HG03460 (cell line): ENCODE measurements around the gene TBX21.
"Not testable (repeated sequence)": the region's sequence is repeated elsewhere in the genome, so short reads cannot be mapped to it uniquely, and the experiment has no call there.

ENCODE experiments used
- ATAC-seq: cut with Tn5 transposase; IDR thresholded peaks from one replicate; pipeline ENCODE4 v1.9.1; 2021; ENCODE audit not compliant: unreplicated experiment

TBX21 gene

GRCh38 chr17:47762728-47763127 lies 29.7 kb downstream of the TBX21 start:
- ATAC-seq: no peak

DNA sequence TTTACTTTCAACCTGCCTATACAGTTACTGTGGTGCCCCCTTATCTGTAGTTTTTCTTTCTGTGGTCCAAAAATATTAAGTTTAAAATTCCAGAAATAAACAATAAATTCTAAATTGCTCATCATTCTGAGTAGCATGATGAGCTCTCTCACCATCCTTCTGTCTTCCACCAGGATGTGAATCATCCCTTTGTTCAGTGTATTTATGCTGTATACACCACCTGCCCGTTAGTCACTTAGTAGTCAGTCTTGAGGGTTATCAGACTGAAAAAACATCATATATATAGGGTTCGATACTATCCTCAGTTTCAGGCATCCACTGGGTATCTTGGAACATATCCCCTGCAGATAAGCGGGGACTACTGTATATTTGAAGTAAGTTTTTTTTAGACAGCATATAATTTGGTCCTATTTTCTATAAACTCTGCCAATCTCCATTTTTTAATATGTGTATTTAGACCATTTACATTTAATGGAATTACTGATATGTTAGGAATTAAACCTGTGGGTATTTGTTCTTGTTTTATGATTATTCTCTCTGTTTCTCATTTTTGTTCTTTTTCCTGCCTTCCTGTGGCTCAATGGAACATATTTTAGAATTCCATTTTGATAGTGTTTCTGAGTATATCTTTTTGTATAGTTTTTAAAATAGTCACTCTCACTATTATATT lies 31.0 kb downstream of the TBX21 start:
- no peak for ATAC-seq

DNA sequence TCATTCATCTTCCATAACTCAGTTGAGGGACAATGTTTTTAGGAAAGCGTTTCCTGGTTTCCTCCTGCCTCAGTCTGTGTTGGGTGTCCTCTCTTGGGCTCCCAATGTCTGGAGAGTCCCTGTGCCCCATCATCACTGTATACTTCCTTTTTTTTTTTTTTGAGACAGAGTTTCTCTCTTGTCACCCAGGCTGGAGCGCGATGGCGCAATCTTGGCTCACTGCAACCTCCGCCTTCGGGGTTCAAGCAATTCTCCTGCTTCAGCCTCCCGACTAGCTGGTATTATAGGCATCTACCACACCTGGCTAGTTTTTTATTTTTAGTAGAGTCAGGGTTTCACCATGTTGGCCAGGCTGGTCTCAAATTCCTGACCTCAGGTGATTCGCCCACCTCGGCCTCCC lies 40.6 kb downstream of the TBX21 start:
- ATAC-seq: not testable (repeated sequence)

GRCh38 chr17:47774331-47774730 lies 41.3 kb downstream of the TBX21 start:
- ATAC-seq: no peak

GRCh38 chr17:47774987-47775580 lies 42.0 kb downstream of the TBX21 start:
- ATAC-seq: no peak

- no peak for ATAC-seq
These were observed 43.5 kb downstream of the TBX21 start for GRCh38 chr17:47776330-47777197.

DNA sequence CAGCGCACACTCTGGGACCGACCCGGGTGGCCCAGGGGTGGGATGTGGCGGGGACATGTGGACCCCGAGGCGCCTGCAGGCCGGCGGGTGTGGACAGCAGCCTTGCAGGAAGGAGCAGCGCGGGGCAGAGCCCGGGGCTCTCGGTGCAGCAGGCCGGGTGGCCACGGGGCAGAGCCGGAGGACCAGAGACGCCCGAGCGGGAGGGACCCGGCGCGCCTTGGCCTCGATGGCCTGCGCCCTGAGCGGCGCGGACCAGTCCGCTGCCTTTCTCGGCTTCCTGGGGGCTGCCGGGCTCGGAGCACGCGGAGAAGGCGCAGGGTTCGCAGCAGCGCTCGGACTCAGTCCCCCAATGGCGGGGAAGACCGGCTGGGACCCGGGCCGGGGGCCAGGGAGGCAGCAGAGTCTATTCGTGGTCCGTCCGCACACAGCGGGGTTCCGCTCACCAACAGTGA lies 45.2 kb downstream of the TBX21 start:
- ATAC-seq: no peak

DNA sequence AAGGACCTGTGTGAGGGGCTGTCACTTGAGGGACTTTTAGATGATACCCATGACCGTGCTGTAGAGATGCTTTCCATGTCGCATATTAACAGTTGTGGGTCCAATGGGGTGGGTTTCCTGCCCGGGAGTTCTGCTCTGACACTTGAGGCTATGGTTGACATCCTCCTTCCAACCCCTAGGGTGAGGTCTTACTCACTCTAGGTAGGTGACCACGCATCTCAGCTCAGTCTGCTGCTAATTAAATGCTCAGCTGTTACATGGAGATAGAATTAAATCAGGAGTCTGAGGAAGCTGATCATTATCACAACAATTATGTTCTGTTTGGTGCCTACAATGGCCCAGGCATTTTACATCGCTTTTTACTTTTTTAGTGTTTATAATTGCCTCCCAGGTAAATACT lies 48.4 kb downstream of the TBX21 start:
- no peak for ATAC-seq

- ATAC-seq: no peak
These were observed 52.6 kb downstream of the TBX21 start for GRCh38 chr17:47785538-47786123.

DNA sequence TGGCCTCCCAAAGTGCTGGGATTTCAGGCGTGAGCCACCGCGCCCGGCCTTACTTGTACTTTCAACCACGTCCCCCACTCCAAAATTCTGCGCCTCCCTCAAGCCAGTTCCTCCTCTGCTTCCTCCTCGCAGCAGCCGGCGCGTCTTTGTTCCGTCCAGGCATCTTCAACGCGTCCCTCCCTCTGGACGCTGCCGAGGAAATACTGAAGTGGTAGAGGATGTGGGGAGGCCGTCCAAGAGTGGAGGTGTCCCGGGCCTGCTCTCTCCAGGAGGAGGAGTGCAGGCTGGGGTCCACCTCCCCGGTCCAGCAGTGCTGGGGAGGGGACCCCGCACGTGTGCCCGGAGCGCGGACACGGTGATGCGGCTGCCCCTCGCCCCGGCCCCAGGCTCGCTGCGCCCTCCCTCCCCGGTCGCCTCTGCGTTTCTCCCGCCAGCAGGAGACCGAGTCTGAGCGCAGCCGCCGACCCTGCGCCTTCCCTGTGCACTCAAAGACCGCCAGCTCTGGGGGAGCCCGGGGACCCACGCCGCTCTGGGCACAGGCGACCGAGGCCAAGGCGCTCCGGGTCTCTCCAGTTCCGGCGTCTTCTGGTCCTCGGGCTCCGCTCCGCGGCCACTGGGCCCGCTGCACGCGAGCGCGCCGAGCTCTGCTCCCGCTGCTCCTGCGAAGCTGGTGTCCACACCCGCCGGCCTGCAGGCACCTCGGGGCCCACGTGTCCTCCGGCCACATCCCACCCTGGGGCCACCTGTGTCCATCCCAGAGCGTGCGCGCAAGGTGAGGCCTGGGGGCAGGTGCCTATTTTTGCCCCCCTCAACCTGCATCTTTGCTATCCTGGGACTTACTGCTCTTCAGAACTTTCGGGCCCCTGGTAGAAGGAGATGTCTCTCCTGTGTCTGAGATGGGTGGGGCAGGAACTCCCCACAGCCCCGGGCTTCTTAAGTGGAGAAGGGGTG lies 56.9 kb downstream of the TBX21 start:
- no peak for ATAC-seq

- ATAC-seq: no peak
These were observed 58.0 kb downstream of the TBX21 start for GRCh38 chr17:47791025-47791424.

- no peak for ATAC-seq
These were observed 59.4 kb downstream of the TBX21 start for GRCh38 chr17:47792457-47792856.

DNA sequence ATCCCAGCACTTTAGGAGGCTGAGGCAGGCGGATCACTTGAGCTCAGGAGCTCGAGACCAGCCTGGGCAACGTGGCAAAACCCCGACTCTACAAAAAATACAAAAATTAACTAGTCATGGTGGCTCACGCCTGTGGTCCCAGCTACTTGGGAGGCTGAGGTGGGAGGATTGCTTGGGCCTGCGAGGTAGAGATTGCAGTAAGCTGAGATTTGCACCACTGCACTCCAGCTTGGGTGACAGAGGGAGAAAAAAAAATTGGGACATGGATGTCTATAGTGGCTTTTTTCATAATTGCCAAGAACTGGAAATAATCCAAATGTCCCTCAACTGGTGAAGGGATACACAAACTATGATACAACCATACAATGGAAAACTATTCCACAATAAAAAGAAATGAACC lies 59.9 kb downstream of the TBX21 start:
- ATAC-seq: no peak
